Measurements from ENCODE around the gene CCR1. TPM values are rescaled to one million over a fixed set of nuclear protein-coding genes. Genes with fewer than 3 reads are reported as not detected.

Gene CCR1
- 10 to 100 TPM; 18.9 to 84.5 TPM for total RNA-seq
- polyA plus RNA-seq (ENCODE audit: insufficient read length in 6 of 6) = 1 to 10 TPM; 5.2 to 8.9 (median 7.5) TPM
- long read RNA-seq, donor 1, transcript CCR1-201 (2 exons, 2,731 nt) = major isoform, 5 of 5 reads
- long read RNA-seq, donor 1, partial matches to known transcripts = 0 of 5 reads
- long read RNA-seq, donor 1, other reads (novel, unspliced or antisense) = 0 of 5 reads
- long read RNA-seq, donor 2, partial matches to known transcripts = 0 of 3 reads
- long read RNA-seq, donor 2, other reads (novel, unspliced or antisense) = 0 of 3 reads
- long read RNA-seq, donor 3, partial matches to known transcripts = 0 of 2 reads
- long read RNA-seq, donor 3, other reads (novel, unspliced or antisense) = 0 of 2 reads
- long read RNA-seq, donor 4, transcript CCR1-201 (2 exons, 2,731 nt) = major isoform, 10 of 14 reads
- long read RNA-seq, donor 4, partial matches to known transcripts = 0 of 14 reads
- long read RNA-seq, donor 4, other reads (novel, unspliced or antisense) = 4 of 14 reads
- long read RNA-seq, donor 5, partial matches to known transcripts = 0 of 3 reads
- long read RNA-seq, donor 5, other reads (novel, unspliced or antisense) = 0 of 3 reads
- long read RNA-seq, donor 6, partial matches to known transcripts = 0 of 2 reads
- long read RNA-seq, donor 6, other reads (novel, unspliced or antisense) = 0 of 2 reads
- long read RNA-seq, donor 7, partial matches to known transcripts = 0 of 3 reads
- long read RNA-seq, donor 7, other reads (novel, unspliced or antisense) = 0 of 3 reads
- long read RNA-seq, donor 8 = 0 reads
- long read RNA-seq, donor 9 = 0 reads
- long read RNA-seq, donor 10, transcript CCR1-201 (2 exons, 2,731 nt) = major isoform, 30 of 44 reads
- long read RNA-seq, donor 10, partial matches to known transcripts = 0 of 44 reads
- long read RNA-seq, donor 10, other reads (novel, unspliced or antisense) = 14 of 44 reads
- long read RNA-seq, donor 11, partial matches to known transcripts = 0 of 1 reads
- long read RNA-seq, donor 11, other reads (novel, unspliced or antisense) = 0 of 1 reads
- long read RNA-seq, donor 12, partial matches to known transcripts = 0 of 2 reads
- long read RNA-seq, donor 12, other reads (novel, unspliced or antisense) = 0 of 2 reads

DNA sequence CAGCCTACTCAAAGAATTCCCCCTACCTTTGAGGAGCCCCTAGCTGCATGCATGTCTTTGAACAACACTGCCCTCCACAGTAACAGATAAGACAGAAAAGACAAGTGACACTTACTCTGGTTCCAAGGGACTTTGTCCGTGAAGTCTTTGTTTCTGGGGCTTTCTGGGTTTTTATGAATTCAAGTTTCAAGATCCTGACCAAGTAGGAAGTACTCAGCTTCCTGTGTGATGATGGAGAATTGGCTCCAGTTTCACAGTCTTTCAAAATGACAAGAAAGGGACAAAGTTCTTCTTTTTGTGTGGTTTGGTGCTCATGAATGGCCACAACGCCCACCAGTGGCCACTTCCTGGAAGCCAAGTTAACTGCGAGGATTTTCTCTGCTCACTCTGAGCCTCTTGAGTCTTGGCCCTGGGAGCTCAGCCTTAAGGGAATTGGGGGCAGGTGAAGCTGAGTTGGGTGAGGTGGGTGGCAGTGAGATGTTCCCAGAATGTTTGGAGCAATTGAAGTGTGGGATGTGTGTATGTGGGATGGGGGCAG, at the start of gene CCR1:
CCR1 (minus strand) TSS at position 147 of the 538 bp plus-strand sequence. CDS start 4,000 bp downstream, outside the sequence.
- DNase-seq (peak; percentile 51 to 78 (median 72)), ATAC-seq (peak; percentile 67)
- Histone ChIP-seq H3K4me1 (peaks cover 0 to 63% of the 10 kb centered on the region in 2 donors), H3K4me3 (peak within 1 kb of the TSS; percentile 2 to 55), H3K36me3 (peaks cover 0 to 24% of the 10 kb centered on the region in 2 donors), H3K27me3 (no peaks in the 10 kb centered on the region), H3K27ac (peak within 1 kb of the TSS; percentile 60 to 91), H3K9me3 (no peaks in the 10 kb centered on the region)
- intact Hi-C loops (cut with DNase I) = no loop called here
- TF ChIP-seq, protein P1, sequence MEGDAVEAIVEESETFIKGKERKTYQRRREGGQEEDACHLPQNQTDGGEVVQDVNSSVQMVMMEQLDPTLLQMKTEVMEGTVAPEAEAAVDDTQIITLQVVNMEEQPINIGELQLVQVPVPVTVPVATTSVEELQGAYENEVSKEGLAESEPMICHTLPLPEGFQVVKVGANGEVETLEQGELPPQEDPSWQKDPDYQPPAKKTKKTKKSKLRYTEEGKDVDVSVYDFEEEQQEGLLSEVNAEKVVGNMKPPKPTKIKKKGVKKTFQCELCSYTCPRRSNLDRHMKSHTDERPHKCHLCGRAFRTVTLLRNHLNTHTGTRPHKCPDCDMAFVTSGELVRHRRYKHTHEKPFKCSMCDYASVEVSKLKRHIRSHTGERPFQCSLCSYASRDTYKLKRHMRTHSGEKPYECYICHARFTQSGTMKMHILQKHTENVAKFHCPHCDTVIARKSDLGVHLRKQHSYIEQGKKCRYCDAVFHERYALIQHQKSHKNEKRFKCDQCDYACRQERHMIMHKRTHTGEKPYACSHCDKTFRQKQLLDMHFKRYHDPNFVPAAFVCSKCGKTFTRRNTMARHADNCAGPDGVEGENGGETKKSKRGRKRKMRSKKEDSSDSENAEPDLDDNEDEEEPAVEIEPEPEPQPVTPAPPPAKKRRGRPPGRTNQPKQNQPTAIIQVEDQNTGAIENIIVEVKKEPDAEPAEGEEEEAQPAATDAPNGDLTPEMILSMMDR (IDR thresholded peaks at IDR 0.05) = peak; percentile 17 to 43

DNA sequence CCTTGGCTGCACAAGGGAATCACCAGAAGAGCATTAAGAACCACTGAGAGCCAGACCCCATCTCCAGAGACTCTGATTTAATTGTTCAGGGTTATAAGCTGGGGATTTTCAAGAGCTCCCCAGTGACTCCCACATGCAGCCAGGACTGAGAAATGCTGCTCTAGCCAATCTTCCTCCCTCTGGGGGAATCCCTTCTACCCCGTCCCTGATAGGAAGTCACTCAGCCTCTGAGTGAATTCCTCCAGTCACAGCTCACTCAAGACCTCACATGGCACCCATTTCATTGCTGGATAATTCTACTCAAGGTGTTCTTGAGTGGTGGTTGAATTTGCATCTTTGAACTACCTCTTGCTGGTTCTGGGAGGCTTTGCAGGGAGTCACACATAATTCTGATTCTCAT, 44.9 kb upstream of the CCR1 start:
- Histone ChIP-seq H3K27me3 (no peaks in the 10 kb centered on the region), H3K4me3 (no peak overlapping the region), H3K4me1 (no peaks in the 10 kb centered on the region), H3K27ac (no peak overlapping the region), H3K9me3 (no peaks in the 10 kb centered on the region), H3K36me3 (no peaks in the 10 kb centered on the region)
- DNase-seq = no peak
- intact Hi-C loops (cut with DNase I) = no loop called here
- ATAC-seq = no peak
- TF ChIP-seq, protein P1 (IDR thresholded peaks at IDR 0.05) = no peak

GRCh38 chr3:46245146-46245545, 37.0 kb upstream of the CCR1 start:
- no peak overlapping the region for H3K4me3 ChIP-seq
- H3K36me3 ChIP-seq = no peaks in the 10 kb centered on the region
- no peaks in the 10 kb centered on the region for H3K27me3 ChIP-seq
- ATAC-seq = peak; percentile 33
- intact Hi-C loops (cut with DNase I) = no loop called here
- DNase-seq = no peak
- no peaks in the 10 kb centered on the region for H3K9me3 ChIP-seq
- TF ChIP-seq, protein P1 (IDR thresholded peaks at IDR 0.05) = no peak
- H3K4me1 ChIP-seq = peaks cover 0 to 9% of the 10 kb centered on the region in 2 donors
- H3K27ac ChIP-seq = no peak overlapping the region

- Histone ChIP-seq H3K9me3 (no peaks in the 10 kb centered on the region), H3K27ac (no peak overlapping the region), H3K27me3 (no peaks in the 10 kb centered on the region), H3K36me3 (no peaks in the 10 kb centered on the region), H3K4me3 (no peak overlapping the region), H3K4me1 (peaks cover 0 to 9% of the 10 kb centered on the region in 2 donors)
- intact Hi-C loops (cut with DNase I) = no loop called here
- TF ChIP-seq, protein P1 (IDR thresholded peaks at IDR 0.05) = no peak
- ATAC-seq = no peak
- no peak for DNase-seq
Observed at GRCh38 chr3:46243560-46243959, 35.4 kb upstream of the CCR1 start.

All from left lung (tissue), 14 donors.